H1 (cell line): Measurements from ENCODE around the gene FRZB. TPM values are rescaled to one million over a fixed set of nuclear protein-coding genes. Genes with fewer than 3 reads are reported as not detected.

ENCODE experiments used
- BACH1 ChIP-seq: IDR thresholded peaks from 2 replicates; pipeline ENCODE4 v1.6.1; 2012; ENCODE audit warnings: low read length, improper control_type of control experiment
- CBX8 ChIP-seq: fragments of 300-800, 300-1000 bp; sonication (generic); IDR thresholded peaks from 2 replicates; pipeline ENCODE4 v1.7.1; 2016; ENCODE audit warnings: low read depth, low read length, borderline replicate concordance
- KDM1A ChIP-seq: fragments of 200-600, 300-600 bp; sonication (generic); IDR thresholded peaks from 2 replicates; pipeline ENCODE4 v1.7.1; 2016; ENCODE audit warnings: mild to moderate bottlenecking, low read length, borderline replicate concordance
- SIN3A ChIP-seq, 2 experiments: IDR thresholded peaks in 1 of 2; conservative IDR thresholded peaks in 1 of 2; 2 replicates each; pipeline ENCODE4 v1.6.1; 2011 to 2012; ENCODE audit warnings: low read length in 2 of 2, improper control_type of control experiment in 1 of 2, low read depth in 1 of 2, mild to moderate bottlenecking in 1 of 2
- polyA plus RNA-seq, 7 experiments: library from polyadenylated mRNA; depleted of rRNA in 3 of 7; stranded (reverse) in 5 of 7; unstranded in 2 of 7; fragments of >200 nt in 5 of 7; fragments of 200-250 nt in 2 of 7; gene quantifications; 1 replicate in 5 of 7; 2 replicates in 1 of 7; 4 replicates in 1 of 7; pipeline versions ENCODE4 v1.2.1 to v1.2.3, GENCODE V29; 2011 to 2013; ENCODE audit warnings: missing spikeins in 2 of 7, mixed read lengths in 2 of 7
- total RNA-seq: library from RNA; stranded (reverse); fragmentation: NEBNext Ultra II Directional; extraction: Animal tissue kit (Norgen Biotek cat#: 25700); gene quantifications from 2 replicates; pipeline ENCODE4 v1.2.1, GENCODE V29; 2021

The FRZB gene
- total and polyA plus RNA-seq, 2 of the 8 experiments (the other 6 are each of a cell fraction or from before 2014, with no cell fraction given), result 4.4 to 4.6 TPM

DNA sequence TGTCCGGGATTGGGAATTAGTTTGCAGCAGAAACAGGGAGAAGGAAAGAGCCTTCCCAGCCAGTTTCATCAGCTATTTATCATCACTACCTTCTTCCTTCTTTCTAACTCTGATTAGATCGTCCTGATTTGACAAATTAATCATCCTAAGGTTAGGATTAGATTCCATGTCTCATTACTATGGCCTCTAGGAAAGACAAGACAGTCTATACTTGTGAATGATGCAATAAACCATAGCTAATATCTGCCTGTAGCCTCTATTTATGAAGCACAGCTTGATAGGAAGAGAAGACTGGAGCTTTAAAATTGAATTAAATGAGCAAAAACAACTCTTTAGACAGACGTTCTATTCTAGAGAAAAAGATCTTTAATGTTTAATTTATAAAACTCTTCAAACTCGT lies 25.2 kb upstream of the FRZB start (continued):
- no peak for TF ChIP-seq SIN3A (conservative IDR thresholded peaks at IDR 0.05 in 1 of 2, IDR thresholded peaks at IDR 0.05 in 1 of 2; ENCODE audit: low read depth in 1 of 2, low read length in 2 of 2)
- no peak for TF ChIP-seq BACH1
- TF ChIP-seq CBX8, result no peak
- TF ChIP-seq KDM1A, result no peak
